HG03095 (cell line): ENCODE results near the gene CSN3.
"Not testable (repeated sequence)": the region's sequence is repeated elsewhere in the genome, so short reads cannot be mapped to it uniquely, and the experiment has no call there.

Experiments
- ATAC-seq: cut with Tn5 transposase; IDR thresholded peaks from one replicate; pipeline ENCODE4 v1.9.1; 2021; ENCODE audit warnings: moderate library complexity; ENCODE audit not compliant: unreplicated experiment

CSN3 gene, protein sequence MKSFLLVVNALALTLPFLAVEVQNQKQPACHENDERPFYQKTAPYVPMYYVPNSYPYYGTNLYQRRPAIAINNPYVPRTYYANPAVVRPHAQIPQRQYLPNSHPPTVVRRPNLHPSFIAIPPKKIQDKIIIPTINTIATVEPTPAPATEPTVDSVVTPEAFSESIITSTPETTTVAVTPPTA

DNA sequence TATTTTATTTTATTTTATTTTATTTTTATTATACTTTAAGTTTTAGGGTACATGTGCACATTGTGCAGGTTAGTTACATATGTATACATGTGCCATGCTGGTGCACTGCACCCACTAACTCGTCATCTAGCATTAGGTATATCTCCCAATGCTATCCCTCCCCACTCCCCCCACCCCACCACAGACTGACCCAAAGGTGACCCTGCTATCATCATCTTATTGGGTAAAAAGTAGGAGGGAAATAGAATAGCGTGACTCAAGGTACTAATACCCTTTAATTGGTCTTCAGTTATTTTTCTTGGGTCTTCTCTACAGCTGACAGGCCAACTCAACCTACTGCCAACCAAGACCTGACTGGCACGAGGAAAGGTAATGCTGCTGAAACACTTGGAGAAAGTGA is at the start of gene CSN3:
Gene CSN3 (plus strand): TSS at position 301 of the 400 bp plus-strand sequence. CDS start 2,223 bp downstream, outside the sequence.
- ATAC-seq = not testable (repeated sequence)

DNA sequence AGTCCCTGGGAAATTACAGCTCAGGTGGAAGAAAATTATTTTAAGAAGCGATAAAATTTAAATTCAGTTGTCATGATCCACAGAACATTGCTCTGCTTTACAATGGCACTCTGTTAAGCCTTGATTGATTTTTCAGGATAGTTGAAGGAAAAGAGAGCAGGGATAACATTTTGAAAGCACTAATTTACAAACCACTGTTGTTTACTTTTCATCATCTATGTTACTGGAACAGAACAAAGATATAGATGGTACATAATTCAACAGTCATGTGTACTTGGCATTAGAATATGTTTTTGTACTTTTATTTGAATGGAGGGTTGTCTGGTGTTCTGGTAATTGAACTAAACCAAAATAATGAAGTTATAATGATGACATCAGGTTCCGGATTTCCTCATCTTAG is 49.5 kb upstream of the CSN3 start:
- ATAC-seq = no peak

DNA sequence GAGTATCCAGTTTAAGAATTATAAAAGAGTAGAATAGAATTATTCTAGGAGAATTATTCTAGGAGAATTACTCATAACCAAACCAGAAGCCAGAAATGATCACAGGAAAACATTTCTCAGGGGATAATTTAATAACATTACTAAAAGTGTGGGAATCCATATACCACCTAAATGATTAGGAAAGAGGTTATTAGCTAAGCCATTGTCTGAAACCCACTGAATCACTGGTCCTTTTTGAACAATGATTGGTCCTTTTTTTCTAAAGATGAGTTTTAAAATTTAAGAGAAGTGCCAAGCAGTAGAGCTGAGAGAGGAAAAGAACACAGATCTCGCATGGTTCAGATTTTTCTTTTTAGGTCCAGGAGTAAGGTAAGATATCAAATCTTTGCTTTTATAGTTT is 47.0 kb upstream of the CSN3 start, which contains the start of gene ODAM:
Gene ODAM (plus strand): TSS at position 301 of the 400 bp plus-strand sequence. CDS start 819 bp downstream, outside the sequence.
- no peak for ATAC-seq

DNA sequence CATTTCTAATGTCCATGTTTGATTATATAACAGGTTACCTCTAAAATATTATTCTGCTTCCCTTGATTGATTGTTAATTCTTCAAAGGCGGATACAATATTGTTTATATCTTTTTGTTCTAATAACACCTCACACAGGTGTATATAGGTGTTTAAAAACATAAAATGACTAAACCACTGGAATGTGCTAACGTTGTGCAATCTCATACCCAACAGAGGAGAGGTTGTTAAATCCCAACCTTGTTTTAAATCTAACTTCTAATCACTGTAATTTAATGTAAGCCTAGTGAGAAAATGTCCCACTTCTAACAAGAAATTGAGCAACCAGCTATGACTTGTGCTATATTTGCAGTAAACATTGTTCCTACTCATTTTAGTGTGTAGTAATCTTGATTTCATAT is 45.5 kb upstream of the CSN3 start:
- no peak for ATAC-seq

DNA sequence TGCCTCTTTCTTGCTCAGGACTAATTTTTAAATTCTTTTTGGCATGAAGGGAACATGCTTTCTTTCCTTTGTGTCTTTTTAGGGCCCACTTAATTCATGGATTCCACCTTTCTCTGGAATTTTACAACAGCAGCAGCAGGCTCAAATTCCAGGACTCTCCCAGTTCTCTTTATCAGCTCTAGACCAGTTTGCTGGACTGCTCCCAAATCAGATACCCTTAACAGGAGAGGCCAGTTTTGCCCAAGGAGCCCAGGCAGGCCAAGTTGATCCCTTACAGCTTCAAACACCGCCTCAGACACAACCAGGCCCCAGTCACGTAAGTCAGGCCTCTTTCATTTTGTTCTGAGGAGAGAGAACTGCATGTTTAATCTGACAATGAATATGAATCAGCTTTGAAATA is 44.6 kb upstream of the CSN3 start:
- ATAC-seq = no peak

DNA sequence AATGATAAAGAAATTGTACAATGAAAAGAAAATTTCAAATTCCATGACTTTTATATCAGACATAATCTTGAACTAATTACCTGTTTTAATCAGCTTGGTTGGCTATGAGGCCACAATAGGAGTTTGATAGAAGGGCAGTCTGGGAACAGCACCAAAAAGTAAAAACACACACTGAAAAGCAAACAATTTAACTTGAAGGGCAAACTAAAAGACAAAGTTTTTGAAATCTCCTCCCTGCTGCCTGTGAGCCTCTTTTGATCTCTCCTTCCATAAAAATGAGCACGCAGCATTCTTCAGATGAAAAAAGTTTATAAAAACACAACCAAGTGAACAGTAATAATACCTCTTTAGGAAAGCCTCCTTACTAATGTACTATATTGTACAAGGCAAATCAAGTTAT is 38.8 kb upstream of the CSN3 start:
- no peak for ATAC-seq

DNA sequence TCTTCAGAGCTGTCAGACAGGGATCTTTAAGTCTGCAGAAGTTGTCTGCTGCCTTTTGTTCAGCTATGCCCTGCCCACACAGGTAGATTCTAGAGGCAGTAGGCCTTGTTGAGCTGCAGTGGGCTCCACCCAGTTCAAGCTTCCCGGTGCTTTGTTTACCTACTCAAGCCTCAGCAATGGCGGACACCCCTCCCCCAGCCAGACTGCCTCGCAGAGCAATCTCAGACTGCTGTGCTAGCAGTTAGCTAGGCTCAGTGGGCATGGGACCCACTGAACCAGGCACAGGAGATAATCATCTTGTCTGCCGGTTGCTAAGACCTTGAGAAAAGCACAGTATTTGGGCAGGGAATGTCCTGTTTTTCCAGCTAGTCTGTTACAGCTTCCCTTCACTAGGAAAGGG is 29.6 kb upstream of the CSN3 start:
- not testable (repeated sequence) for ATAC-seq

DNA sequence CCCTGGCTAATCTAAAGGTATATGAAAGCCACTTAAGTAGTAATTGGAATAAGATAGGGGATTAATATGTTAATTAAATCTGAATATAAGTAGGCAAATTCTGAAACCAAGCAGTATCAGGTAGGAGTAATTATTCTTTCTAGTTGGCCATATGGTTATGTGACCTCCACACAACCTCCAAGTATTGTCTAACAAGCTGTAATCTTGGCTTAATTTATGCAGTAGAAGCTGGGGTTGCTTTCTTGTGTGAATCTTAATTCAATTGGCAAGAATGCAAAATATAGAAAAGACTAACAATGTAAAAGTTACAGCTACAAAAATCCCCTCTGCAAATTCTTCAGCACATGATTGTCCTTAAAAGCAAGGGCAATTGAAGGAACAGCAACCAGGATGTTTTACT is 26.3 kb upstream of the CSN3 start:
- ATAC-seq = not testable (repeated sequence)

DNA sequence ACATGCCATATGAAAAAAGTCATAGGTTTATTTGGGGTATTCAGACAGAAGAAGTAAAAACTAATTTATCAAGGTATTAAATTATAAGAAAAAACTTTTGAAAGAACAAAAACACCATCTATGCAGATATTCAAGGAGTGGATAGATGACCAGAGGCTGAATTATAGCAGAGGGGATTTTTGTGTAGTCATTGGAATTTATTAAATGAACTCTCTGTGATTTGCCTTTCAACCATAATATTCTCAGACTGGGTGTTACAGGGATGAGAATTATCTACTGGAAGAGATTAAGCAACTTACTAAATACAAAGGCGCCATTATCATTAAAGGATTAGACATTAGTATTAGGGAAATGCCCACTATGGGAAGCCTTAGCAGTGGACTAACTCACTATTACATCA is 25.8 kb upstream of the CSN3 start:
- not testable (repeated sequence) for ATAC-seq

DNA sequence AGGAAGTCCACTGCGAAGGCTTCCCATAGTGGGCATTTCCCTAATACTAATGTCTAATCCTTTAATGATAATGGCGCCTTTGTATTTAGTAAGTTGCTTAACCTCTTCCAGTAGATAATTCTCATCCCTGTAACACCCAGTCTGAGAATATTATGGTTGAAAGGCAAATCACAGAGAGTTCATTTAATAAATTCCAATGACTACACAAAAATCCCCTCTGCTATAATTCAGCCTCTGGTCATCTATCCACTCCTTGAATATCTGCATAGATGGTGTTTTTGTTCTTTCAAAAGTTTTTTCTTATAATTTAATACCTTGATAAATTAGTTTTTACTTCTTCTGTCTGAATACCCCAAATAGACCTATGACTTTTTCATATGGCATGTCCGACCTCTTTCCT is 21.0 kb upstream of the CSN3 start:
- ATAC-seq = not testable (repeated sequence)

DNA sequence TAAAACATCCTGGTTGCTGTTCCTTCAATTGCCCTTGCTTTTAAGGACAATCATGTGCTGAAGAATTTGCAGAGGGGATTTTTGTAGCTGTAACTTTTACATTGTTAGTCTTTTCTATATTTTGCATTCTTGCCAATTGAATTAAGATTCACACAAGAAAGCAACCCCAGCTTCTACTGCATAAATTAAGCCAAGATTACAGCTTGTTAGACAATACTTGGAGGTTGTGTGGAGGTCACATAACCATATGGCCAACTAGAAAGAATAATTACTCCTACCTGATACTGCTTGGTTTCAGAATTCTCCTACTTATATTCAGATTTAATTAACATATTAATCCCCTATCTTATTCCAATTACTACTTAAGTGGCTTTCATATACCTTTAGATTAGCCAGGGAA is 20.6 kb upstream of the CSN3 start:
- not testable (repeated sequence) for ATAC-seq

DNA sequence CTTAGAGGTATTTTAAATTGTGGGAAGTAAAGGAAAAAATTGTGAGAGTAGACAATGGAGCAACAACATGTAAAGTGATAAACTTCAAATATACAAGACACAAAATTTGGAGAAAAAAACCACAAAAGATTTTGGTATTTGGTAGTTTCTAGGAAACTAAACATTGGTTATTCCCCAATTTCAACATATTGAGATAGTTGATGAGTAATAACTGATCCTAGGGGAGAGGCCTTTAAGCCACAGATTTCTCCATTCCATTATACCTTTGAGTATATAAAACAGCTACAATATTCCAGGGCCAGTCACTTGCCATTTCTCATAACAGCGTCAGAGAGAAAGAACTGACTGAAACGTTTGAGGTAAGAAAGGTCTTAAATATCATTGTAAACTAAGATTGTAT is 16.6 kb upstream of the CSN3 start, which contains the start of gene FDCSP:
Gene FDCSP (plus strand): TSS at position 301 of the 400 bp plus-strand sequence. CDS start 5,071 bp downstream, outside the sequence.
- ATAC-seq = no peak

DNA sequence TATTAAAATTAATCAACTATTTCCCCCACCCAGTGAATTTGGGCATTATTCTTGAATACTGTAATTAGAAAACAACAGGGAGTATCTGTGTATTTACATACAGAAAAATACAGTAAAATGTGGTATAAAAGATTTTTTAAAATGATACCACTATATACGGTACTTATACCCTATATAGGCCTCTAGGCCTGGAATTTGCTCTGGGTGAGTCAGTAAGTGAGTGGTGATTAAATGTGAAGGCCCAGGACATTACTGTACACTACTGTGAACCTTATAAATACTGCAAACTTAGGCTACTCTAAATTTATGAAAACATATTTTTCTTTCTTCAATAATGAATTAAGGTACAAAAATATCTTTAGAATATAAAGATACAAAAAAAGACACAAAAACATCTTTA is 6.3 kb upstream of the CSN3 start:
- no peak for ATAC-seq

DNA sequence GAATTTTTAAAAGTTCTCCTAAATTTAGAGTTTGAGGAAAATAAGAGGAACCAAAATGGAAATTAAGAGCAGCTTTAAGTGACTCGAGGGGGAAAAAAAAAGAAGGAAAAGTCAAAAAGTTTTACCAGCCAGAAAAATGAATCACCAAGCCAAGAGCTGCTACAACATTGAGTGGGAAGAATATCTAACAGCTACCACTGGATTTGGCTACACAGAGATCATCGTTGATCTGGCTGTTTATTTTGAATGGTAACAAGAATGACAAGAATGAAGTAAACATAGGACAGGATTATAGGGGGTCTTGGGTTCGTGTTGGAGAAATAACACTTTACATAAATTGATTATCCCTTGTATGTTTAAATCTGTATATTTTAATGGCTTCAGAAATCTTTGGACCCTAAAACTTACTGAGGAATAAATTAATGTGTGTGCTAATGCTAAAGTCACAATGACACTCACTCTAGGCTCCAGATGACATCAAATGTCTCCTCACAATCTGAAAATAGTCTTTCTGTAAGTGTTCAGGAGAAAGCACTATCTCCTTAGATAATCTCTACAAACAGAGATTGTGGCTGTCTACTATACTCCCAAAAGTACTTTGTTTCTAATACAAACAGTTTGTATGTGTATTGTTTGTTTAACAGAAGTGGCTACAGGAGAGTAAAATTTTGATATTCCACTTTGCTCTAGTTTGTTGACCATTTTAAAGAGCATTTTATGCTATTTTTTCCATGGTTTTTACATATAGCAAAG is 3.1 kb upstream of the CSN3 start:
- no peak for ATAC-seq

DNA sequence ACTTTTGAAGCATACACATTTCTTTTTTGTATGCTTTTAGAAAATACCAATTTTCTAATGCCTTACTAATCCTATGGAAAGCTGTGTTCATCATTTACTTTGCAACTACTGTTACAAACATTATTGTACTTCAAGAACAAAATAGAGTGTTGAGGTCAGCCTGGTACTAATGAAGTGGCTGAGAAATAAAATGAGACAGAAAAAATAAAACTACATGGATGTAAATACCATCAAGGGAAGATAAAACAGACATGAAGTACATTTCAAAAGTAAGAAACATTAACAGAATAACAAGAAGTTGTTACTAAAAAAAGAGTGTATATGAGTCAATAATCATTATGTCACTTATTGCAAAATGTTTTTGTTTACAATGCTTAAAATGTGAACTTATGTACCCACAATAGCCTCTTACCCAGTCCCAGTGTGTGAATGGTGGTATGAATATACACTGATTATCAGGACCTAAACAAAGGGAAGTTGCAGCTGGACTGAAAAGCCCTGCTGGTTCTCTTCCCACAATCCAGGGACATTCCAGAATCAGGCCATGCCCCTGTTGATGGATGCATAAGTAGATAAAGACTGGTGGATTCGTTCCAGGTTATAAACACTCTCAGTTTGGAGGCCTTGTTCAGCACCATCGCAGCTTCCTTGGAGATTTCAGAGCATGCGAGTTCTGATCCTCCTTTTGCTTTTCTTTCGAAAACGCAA is 2.4 kb upstream of the CSN3 start:
- no peak for ATAC-seq

DNA sequence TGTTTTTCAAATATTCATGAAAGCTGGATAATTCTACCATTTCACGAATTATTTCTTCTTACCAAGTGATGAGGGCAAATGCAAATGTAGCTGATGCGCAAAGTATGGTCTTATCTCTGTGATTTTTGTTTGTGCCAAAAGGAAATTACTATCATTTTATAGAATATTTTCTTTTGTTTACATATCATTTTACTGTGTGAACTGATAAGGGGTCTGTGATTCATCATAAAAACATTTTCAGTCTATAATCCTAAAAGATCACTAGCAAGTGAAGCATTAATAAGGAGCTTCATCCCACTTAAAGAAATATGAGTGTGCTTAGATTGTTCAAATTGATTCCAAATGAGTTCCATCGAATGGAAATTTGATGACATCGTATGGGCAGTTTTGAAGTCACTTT is 694 bp downstream of the CSN3 start:
- ATAC-seq = no peak

DNA sequence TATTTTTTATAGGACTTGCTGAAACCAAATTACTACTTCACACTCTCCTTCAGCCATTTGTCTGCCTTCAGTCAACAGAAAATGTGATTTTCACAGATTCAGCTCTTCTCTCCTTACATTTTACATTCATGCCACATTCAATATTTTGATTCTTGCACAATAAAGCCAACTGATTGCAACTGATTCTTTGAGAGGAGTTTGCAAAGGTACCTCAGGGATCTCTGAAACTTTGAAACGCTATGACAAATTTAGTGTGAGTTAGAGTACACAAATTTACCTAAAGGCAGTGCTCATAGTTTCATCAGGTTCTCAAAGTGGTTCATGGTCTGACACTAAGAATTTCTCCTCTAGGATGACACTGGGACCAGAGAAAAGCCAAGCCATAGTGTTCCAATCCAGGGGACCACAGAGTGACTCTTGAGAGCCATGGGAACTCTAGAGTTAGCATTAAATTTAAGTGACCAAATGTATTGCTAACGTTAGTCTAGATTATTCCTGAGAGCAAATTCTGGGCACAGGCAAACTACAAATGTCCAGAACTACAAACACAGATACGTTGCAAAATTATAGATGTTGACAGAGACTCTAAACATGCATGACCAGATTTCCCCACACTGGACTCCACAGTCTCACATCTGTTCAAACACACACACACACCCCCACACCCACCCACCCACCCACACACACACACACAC is 9.0 kb downstream of the CSN3 start:
- ATAC-seq = no peak

DNA sequence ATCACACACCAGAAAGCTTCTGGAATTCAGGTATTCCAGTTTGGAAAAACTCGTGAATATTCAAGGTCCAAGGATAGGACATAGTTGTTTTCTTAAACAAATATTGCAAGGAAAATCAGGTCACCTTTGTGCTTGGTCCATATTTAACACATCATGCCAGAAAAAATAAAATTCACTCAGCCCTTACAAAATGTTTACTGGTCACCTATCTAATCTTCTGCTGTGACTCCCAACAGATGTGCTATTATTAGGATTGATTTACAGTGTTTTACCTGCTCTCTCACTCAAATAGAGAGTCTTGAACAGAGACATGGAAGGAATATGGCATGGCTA is 9.5 kb downstream of the CSN3 start:
- ATAC-seq = no peak

DNA sequence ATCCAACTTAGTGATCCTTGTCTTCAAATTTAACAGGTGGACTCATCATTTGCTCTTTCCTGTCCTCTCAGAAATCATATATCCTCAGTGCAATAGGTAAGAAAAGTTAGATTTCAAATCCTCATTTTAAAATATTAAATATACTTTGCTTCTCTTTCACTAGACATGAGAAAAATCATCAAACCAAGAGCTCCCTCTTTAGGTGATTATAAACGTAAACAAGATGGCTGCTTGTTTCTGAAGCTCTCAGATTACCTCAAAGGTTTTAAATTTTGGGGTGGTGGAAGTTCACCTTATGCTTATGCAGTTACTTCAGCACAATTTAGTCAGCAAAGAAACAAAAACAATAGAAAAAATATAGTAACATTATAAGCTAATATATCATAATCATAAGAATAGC is 27.3 kb downstream of the CSN3 start:
- ATAC-seq = no peak

DNA sequence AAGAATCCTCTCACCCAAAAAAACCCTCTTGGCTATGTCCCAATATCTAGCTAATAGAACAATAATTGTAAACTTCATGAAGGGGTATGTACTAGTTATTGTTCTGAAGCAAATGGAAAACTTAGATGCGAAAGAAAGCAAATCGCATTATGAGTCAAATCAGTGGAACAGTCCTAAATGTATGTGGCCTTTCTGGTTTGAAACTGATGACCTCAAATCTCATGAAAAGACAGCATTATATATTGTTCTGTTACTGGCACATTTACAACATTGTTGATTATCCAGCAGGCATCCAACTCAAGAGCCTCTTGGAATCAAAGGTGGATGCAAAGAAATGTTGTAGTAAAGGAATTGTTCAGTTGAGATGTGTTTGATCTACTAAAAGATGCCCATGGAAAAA is 34.7 kb downstream of the CSN3 start:
- ATAC-seq = no peak

DNA sequence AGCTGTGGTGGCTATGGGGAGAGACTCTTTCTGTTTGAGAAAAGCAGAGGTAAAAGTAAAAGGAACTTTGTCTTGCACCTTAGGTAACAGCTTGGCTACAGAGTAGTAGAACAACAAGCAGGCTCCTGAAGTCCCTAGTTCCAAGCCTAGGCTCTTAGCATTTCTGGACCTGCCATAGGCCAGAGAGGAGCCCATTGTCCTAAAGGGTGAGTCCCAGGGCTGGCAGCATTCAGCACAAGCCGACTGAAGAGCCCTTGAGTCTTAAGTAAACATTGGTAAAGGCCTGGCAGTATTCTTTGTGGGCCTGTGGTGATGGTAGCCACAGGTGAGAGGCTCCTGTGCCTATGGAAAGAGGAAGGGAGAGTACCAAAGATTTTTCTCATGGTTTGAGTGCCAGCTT is 38.2 kb downstream of the CSN3 start:
- no peak for ATAC-seq
